Activated CD4-positive, alpha-beta T cell treated with anti-CD3 and anti-CD28 coated beads, Interleukin-2, amount 50 U/mL, for 16 hours (primary cell): ENCODE data around the gene PNMA8C.
"Not testable (repeated sequence)": the region's sequence is repeated elsewhere in the genome, so short reads cannot be mapped to it uniquely, and the experiment has no call there.

Experiments
- DNase-seq: peaks from one replicate; pipeline ENCODE4 v3.0.0-alpha.2; 2020

Gene PNMA8C

DNA sequence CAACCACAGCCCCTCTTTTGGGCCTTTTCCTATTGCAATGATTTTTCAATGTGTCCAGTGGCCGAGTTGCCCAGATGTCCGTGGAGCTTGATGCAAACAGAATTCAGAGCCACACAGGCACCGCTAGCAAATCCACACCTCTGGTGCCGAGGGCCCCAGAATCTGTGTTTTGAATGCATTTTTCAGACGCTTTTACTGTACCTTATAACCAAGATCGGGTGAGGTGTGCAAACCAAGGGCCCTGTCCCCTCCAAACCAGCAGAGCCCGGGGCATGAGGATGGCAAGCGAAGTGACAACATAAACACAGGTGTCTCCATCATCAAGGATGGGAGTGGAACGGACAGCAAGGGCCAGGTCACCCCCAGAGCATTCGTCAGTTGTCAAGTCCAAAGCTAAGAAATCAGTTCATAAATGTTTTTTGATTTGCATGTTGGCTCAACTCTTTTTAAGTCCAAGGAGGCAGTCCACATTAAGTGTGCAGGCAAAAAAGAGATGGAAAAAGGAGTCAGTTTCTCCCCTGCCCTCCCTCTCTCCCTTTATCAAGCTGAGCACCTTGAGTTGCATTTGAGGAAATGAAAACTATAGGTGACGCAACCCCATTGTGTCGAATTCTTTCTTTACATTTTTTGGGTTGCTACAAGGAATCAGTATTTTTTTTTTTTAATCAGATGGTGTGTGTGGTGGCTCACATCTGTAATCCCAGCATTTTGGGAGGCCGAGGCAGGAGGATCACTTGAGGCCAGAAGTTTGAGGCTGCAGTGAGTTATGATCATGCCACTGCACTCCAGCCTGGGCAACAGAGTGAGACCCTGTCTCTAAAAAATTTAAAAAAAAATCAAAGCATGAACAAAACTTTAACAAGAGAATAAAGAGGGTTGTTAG lies 18.3 kb downstream of the PNMA8C start:
- DNase-seq: no peak

DNA sequence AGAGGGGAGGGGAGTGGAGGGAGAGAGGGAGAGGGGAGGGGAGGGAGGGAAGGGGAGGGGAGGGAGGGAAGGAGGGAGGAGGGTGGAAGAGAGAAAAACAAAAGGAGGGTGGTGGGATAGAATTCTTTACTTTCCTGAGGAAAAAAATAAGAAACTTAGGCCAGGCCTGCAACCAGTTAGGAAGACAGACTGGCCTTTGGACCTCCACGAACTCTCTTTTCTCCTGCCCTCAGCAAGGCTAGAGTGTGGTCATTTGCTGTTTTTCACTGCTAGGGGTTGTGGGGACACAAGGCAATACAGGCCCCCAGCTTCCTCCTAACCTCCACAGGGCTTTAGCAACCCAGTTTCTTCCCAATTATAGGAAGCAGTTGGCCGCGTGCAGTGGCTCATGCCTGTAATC lies 19.5 kb downstream of the PNMA8C start:
- DNase-seq: no peak

DNA sequence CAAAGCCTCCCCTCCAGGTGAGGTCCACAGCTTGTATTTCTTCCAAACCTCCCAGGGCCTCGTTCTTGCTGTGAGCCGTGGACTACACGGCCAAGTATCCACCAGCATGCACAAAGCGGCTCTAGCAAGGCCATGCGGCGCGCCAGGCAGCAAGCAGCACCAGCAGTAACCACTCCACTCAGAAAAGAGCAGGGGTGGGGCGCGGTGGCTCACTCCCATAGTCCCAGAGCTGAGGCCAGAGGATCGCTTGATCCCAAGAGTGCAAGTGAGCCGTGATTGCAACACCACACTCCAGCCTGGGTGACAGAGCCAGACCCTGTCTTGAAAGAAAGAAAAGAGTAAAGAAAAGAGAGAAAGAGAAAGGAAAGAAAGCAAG lies 20.1 kb downstream of the PNMA8C start:
- DNase-seq: no peak

DNA sequence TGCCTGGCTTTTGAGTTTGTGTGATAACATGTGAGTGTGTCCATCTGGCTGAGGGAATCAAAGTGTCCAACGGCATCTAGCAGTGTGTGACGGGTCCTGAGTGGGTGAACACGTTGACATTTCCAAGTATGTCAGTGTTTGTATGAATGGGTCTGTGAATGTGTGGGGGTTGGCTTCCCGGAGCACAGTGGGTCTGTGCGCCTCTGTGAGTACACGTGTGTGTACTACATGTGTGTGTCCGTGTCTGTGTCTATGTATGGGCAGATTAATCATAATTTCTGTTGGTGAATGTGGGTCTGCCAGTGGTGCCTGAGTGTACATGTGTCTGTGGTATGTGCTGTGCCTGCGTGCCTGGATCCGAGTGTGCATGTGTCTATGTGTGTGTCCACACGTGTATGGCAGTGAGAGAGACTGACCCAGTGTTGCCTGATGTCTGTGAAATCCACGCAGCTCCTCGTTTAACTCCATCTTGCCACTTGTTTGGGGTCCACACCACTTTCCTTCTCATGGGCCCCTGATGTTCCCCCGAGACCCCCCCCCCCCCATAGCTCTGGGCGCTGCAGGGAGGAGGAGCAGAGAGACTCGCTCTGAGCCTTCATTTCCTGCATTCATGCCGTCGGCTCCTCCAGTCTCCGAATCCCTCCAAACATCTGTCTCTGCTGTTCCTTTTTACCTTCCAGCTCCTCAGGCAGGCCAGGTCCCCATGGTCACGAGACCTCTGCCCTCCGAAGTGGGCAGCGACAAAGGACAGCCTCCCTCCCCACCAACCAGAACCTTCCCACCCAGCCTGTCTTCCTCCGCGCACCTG lies 20.7 kb downstream of the PNMA8C start:
- DNase-seq: no peak

DNA sequence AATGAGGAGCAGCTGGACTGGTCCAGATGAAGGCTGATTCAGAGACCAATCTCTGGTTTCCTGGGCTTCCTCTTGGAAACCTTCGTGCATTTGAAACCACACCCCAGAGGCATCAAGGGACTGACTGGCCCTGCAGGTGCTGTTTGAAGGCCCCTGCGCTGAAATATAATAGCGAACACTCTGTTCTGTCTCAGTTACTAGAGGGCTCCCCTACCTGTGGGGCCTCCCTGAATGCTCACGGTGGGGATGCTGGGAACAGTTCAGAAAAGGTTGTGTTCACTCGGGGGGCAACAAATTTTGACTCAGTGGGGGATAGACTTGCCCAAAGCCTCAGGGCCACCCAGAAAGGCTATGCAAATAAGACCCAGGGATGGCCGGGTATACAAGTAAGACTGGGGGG lies 21.8 kb downstream of the PNMA8C start:
- no peak for DNase-seq

DNA sequence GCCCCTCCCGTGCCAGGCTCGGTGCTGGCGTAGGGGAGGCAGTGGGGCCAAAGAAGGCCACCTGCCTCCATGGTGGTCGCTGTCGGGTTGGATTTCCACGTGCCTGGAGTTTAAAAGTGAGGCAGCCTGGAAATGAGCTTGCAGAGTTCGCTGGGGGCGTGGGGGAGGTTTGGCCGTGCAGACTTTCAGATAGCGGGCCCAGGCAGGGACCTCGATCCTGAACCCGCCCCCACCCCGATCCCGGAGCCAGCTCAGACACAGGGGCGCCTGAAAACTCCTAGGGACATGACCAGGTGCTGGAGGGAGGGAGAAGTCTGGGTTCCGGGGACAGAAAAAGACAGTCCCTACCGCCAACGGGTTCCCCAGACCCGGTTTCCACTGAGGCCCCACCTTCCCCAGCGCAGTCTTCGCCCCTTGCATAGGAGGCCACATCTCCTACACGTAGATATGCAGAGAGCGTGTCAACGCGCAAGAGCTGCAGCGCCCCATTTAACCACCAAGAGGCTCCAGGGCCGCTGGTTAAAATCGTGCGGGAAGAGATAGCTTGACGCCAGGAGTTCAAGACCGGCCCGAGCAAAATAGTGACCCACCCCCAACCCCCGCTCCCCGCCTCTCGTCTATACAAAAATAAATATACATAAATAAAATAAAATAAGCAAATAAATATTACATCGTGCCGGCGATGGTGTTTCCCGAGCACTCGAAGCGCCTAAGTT lies 23.8 kb downstream of the PNMA8C start:
- no peak for DNase-seq

DNA sequence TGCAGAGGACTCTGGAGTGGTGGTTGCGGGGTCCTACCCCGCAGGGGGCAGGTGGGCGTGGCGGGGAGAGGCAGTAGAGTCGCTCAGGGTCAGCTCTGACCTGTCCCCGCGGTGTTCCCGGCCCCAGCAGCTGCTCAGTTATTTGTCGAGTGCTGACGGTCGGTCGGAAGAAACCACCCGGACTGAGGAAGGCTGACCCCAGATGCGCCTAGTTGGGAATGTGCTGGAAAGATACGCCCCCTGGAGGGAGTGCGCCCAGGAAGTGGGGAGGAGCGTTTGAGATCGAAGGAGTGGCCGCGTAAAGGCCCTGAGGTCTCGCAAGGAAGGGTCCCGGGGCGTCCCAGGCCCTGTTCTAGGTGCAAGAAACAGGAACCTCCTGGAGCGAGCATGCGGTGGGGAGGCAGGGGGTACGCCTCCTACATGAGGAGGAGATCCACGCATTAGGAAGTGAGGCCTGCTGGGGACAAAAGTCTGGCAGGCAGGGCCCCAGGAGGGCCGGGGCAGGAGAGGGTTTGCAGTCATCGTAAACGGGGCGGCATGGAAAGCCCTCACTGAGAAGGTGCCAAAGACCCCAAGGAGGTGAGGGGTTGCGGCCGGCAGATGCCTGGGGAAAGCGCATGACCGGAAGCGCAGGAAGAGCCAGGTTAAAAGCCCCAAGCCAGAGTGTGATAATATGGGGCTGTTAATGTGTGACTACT lies 24.5 kb downstream of the PNMA8C start:
- no peak for DNase-seq

DNA sequence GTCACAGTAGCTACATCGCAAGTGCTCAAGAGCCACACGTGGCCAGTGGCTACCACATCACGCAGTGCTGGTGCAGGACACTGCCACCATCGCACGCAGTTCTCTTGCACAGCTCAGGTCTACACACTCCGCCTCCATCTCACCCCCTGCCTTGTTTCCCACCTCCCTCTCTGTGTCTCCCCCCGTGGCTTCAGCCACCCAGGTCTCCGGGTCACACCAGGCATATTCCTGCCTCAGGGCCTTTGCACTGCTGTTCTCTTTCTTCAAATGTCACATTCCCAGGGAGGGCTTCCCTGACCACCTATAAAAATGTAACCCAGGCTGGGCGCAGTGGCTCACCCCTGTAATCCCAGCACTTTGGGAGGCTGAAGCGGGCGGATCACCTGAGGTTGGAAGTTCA lies 26.0 kb downstream of the PNMA8C start:
- no peak for DNase-seq

DNA sequence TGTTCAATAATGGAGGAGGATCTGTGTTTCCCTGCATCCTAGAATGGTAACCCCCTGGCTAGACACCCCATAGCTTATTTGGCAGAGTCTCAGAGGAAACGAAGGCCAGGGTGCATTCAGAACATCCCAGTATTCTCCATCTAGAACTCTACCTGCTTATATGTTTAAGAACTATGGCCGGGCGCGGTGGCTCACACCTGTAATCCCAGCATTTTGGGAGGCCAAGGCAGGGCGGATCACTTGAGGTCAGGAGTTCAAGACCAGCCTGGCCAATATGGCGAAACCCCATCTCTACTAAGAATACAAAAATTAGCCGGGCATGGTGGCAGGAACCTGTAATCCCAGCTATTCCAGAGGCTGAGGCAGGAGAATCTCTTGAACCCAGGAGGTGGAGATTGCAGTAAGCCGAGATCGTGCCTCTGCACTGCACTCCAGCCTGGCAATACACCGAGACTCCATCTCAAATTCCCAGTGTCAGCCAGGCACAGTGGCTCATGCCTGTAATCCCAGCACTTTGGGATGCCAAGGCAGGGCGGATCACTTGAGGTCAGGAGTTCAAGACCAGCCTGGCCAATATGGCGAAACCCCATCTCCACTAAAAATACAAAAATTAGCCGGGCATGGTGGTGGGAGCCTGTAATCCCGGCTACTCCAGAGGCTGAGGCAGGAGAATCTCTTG lies 30.8 kb downstream of the PNMA8C start:
- not testable (repeated sequence) for DNase-seq

DNA sequence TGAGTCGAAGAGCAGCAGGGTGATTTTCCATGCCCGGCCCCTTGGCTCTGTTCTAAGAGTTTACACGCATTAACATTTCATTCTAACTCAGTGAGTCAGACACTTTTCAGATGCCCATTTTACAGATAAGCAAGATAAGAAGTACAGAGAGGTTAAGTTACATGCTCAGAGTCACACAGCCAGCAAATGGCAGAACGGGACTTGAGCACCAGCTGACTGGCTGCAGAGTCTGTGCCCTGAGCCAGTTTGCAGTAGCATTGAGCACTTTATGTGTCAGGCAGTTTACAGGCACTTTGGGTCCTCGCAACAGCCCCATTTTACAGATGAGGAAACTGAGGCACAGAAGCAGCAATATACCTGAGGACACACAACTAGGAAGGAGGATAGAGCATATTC lies 34.3 kb downstream of the PNMA8C start:
- no peak for DNase-seq

DNA sequence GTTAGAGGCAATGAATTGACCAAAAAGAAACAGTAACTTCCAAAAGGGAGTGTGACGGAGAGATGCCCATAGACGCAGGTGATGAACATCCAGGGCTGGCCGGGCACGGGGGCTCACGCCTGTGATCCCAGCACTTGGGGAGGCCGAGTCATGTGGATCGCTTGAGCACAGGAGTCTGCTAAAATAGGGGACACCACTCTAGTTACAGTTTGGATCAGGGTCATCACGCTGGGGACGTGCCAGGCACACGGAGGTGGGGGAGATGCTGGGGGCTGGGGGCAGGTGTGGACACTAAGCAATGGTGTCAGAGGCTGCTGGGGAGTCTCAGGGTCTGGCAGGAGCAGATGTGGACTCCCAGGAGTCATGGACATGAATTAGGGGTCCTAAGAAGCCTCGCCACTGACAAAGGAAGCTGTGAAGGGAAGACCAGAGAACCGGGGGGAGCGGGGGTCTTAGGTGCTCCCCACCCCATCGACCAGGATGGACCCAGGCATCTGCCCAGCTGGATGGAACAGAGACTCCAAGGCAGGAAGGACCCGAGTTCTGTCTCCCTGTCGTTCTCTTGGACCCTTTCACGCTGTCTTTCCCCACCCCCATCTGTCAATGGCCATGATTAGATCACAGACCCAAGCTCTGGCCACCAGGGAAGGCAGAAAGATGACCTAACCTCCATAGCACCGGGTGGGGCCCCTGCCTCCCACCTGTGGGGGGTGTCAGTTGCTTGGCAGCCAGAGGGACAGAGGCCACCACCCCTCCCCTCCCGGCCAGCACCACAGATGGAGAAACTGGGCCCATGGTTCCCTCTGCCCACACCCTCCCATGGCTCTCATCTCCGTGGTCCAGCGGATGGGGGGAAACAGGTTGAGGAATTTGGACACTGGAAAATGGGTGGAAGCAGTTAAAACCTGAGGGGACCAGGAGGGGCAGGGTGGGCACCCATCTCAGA lies 35.0 kb downstream of the PNMA8C start:
- DNase-seq: no peak

DNA sequence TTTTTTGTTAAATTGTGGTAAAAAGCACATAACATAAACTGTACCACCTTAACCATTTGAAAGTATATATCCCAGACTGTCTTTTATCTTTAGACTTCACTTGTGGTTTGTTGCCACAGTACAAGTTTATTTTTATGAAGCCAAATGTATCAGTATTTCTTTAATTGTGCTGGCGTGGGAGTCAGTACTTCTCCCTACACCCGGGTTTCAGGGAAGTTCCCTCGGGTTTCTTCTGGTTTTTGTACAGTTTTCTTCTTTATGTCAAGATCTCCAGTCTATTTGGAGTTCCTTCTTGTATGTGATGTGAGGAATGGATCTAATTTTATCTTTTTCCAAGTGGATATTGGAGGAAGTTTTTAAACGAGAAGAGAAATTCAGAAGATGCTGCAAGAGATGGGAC lies 35.9 kb downstream of the PNMA8C start:
- no peak for DNase-seq

DNA sequence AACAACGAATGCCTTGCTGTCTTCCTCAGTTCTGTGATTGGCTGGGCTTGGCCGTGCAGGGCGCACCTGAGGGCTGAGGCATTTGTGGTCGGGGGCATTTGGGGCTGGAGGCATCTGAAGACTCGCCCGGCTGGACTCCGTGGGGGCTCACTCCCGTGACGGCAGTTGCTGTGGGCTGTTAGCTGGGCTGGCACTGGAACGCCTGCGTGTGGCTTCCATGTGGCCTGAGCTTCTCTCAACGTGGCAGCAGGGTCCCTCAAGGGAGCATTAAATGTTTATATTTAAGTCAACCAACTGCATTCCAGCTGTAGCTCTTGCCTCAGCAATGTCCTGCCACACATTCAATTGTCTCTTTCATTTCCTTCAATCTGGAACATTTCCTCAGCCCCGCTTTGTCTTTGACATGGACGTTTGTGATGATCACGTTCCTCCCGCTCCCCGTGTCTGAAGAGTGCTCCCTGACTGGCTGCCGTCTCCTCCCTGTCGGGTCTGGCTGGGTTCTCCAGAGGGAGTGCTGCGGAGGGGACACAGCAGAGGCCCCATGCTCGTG lies 36.4 kb downstream of the PNMA8C start:
- DNase-seq: no peak

DNA sequence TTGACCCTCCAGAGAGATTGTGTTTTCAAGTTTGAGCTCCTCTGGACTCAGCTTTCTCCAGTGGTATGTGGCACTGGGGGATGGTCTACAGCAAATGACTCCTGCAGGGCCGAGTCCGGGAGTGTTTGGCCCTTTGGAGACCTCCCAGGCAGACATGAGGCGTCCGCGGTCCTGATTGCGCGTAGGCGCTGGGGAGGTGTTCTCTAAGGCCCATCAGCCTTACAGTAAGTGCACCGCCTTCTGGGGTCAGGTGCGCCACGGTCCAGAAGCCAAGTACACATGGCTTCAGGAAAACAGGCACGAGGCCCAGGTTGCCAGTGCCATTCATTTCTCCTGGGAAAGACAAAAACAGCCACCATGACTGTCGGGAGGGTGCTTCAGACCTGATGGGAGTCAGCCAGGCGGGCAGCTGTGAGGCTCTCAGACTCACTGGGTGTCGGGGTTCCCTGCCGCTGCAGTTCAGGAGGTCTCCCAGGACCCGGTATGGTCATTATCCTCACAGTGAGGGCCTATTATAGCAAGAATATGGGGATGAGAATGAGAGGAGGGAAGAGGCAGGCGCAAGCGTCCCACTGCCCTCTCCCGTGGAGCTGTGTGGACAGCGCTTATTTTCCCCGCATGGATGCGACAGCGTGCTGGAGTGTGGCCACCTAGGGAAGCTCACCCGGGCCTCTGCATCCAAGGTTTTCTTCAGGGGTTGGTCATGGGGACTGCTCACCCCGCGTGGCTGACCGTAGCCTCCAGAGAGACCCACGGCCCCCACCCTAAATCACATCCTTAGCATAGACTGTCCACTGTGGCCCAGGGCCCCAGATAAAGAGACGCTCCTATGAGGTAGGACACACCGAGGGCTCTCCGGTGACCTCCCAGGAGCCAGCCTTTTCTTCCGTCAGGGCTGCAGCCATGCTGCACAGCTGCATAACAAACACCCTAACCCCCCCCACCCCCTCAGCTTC lies 37.2 kb downstream of the PNMA8C start:
- no peak for DNase-seq

DNA sequence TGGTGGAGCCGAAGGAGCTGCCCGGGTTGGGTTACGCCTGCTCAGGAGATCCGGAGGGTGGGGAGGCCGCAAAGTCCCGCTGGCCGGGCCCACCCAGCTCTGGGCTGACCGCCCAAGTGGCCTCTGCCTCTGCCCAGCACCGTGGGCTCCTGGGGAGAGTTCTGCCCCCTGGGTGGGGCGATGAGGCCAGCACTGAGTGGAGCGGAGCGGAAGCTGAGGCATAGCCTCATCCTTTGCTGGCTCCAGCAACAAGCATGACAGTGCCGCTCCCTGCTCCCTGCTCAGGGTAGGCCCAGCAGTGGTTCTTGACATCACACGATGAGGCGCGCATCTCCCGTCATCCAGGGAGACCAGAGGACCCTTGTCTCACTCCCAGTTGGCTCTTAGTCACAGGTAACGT lies 37.9 kb downstream of the PNMA8C start:
- no peak for DNase-seq

DNA sequence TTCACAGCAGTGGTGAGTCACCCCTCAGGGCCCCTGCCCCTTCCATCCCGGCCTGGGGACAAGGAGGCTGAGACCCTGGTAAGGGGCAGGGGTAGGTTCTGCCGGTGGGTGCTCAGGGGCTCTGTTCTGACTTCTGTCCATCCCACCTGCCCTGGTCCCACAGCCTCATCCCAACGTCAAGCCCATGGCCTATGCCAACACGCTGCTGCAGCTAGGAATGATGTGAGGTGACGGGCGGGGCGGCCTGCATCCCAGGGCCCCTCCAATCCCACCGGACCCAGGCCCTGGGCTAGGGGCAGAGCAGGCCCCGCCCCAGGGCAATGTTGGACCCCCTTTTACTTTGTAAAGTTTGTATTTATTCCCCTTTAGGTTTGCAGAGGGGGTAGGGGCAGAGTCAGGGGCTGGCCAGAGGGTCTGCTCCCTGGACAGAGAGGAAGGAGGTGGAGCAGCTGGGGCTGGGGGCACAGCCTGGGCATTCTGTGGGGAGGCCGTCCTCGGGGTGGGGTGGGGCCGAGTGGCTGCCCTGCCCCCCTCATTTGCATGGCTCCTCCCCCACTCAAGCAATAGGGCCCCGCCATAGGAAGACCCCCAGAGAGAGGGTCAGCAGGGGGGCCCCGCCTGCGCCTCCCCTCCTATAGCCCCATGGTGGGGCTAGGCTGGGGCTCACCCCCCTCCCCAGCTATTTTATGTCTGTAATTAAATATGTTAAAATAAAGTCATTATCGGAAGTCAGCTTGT lies 38.4 kb downstream of the PNMA8C start:
- DNase-seq: no peak

DNA sequence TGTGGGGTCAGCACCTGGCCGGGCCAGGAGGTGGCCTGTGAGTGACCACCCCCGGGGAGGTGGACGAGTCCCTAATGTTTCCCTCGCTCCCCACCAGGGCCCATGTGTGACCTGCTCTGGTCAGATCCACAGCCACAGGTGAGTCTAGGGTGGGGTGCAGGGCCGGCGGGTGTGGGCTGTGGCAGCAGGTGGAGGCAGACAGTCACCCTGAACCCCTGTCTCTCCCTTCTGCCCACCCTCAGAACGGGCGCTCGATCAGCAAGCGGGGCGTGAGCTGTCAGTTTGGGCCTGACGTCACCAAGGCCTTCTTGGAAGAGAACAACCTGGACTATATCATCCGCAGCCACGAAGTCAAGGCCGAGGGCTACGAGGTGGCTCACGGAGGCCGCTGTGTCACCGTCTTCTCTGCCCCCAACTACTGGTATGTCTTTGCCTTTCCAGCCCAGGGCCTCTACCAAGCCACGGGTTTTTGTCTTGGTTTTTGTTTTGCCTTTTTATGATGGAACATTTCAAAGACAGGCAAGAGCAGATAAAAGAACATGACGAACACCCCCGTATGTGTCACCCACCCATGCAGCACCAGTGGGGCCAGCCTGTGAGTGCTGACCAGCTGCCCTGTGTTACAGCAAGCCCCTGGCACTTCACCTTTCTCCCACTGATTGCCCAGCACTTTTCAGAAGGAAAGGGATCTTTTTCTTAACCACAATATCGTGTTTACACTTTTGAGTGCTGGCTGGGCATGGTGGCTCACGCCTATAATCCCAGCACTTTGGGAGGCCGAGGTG lies 40.2 kb downstream of the PNMA8C start:
- no peak for DNase-seq

DNA sequence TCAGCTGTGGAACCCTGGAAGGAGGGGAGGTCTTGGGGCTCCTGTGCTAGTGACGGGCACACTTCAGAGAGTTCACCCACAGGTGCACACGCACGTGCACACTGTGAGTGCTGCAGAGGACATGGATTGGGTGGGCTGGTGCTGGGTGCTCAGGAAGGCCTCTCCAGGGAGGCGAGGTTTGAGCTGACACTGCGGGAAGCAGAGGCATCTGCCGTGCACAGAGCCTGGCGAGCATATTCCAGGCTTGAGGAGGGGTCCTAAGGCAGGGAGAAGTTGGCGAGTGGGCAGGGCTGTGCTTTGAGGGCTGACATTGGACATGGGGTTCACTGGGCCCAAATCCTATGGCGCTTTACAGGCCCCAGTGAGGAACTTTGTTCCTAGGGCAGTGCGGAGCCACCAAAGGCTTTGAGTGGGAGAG lies 41.0 kb downstream of the PNMA8C start:
- DNase-seq: no peak
